Fibroblast of peridontal ligament (primary cell): ENCODE measurements around the gene ARHGEF4.

Experiments used
- DNase-seq: peaks from one replicate; pipeline ENCODE4 v3.0.0-alpha.2; 2010; ENCODE audit errors: extremely low read depth

ARHGEF4 gene

DNA sequence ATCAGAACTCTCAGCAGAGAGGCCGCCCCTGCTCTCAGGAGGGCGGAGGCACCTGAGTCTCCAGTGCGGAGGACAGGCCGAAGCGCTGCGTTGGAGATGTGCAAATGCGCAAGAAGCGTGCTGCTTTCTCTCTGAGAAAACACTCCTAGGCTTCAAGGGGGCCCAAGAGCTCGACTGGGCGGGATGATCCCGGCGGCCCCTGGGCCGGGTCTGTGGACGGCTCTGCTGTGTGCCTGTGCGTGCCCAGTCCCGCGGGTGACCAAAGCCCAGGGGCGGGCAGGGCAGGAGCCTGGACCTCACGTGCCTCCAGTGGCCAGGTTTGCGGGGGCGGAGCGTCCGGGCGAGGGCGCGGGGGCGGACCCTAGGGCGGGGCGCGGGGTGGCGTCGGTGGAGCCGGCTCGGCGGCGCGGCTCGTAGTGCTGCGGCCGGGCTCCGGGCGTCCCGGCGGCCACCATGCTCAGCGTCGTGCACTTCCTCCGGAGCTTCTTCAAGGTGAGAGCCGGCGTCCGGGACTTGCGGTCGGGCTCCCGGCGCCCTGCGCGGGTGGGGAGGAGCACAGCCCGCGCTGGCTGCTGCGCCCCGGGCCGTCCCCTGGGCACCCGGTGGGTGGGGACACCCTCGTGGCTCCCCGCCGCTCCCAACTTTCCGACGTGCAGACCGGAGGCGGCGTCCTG is at the start of gene ARHGEF4:
TSS of gene ARHGEF4 (plus strand) at position 414 of the 674 bp plus-strand sequence. CDS start at position 454, 40 bp downstream.
- DNase-seq, result no peak

- no peak for DNase-seq
Observed at GRCh38 chr2:130787841-130788240, 48.9 kb upstream of the ARHGEF4 start.

- no peak for DNase-seq
Observed at GRCh38 chr2:130790312-130790711, 46.4 kb upstream of the ARHGEF4 start.

DNA sequence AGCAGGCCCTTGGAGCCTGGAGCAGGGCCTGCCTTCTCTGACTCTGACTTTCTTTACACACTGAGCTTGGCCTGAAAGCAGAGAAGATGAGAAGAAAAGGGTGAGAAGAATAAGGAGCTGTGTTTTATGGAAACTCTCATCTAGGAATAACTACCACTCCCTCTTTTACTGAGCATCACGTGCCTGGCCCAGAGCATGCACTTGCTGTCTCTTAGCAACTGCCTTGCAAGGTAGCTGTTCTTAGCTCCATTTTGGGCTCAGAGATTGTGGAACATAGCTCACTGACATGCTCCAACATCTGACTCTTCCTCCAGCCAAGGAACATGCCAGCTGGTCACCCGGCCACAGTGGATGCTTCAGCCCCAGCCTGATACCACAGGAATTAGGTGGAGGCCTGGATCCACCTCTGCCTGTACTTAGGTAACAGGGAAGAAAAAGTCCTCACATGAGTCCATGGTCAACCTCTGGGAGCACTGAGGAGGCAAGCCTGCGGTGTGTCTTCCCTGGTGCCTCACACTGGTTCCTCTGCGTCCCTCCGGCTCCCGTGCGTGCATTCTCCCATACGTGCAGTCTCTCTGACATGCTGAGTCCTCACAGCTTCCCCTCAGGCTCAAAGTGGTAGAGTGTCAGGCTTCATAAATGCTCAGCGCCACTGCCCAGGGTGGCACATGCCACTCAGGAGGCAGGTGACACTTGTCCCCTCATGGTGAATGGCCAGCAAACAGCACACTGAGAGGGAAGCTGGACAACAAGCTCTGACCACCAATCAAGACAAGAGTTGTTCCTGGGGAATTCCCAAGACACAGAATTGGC is 45.7 kb upstream of the ARHGEF4 start:
- no peak for DNase-seq

DNA sequence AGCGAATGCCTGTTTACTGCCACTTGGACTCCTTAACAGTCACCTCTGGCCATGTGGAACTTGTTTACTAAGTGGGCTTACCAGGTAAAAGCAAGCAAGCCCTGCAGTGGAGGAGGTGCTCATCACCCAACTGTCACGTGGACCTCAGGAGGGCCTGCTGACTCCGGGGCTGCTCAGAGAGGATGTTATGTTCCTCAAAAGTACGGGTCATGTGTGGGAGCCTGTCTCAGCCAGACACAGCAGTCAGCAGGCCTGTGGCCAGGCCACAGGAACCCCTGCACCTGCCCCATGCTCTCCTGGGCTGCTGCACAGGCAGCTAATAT is 45.1 kb upstream of the ARHGEF4 start:
- no peak for DNase-seq

- no peak for DNase-seq
Observed at GRCh38 chr2:130795431-130795830, 41.3 kb upstream of the ARHGEF4 start.

GRCh38 chr2:130796290-130796689 is 40.4 kb upstream of the ARHGEF4 start:
- no peak for DNase-seq

- DNase-seq, result peak; percentile 67
Observed at GRCh38 chr2:130797493-130798435, 39.0 kb upstream of the ARHGEF4 start.

DNA sequence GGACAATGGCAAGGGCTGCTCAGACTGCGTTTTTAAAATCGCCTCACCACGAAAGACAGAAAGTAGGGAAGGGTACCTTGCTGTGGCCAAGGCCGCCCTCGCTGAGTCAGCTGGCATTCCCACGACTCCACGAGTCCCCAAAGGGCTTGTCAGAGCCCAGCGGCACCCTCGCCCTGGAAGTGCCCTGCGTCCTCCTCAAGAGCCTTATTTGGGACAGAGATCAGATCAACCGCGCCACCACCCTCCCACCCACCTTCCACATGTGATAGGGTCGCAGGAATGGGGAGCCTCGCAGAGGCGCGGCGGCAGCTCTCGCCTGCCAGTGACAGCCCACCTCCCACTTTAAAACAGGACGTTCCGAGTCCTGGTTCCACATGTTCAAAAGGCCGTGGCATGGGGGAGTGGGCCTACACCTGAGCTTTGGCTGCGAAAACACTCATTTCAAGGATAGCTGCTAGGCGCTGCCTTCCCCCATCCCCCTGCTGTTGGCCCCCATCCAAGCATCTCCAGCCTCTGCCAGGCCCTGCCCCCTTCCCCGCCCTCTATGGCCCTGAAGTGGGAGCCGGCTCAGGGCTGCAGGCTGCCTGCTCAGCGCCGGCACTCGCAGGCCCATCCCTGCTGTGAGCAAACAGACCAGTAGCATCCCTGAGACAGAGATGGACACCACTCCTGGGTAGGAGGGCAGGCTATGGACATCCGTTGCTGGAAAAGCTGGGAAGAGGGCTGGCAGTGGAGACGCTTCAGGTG is 38.1 kb upstream of the ARHGEF4 start:
- DNase-seq, result no peak

DNA sequence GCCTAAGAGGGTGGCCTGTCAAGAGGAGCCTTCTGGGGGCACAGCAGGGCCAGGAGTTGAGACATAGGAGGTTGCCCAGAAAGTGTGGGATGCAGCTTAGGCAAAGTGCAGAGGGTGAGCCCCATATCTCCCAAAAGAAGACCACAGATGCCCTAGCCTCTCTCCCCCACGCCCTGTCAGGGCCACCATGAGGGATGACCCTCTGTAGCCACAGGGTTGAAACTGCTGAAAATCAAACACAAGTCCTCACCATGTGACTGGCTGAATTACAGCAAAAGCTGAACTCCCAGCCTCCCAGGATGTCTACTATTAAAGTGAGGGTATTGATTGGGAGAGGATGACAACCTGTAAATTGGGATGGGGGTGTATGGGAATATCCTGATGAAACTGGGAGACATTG is 37.4 kb upstream of the ARHGEF4 start:
- DNase-seq, result no peak

DNA sequence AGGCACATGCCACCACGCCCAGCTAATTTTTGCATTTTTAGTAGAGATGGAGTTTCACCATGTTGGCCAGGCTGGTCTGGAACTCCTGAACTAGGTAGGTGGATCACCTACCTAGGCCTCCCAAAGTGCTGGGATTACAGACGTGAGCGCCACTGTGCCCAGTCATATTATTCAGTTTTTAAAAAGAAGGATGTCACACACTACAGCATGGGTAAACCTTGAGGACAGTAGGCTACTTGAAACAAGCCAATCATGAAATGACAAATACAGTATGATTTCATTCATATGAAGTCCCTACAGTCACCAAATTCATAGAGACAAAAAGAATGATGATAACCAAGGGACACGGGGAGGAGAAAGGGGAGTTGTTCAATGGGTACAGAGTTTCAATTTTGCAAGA is 31.1 kb upstream of the ARHGEF4 start:
- DNase-seq, result no peak

DNA sequence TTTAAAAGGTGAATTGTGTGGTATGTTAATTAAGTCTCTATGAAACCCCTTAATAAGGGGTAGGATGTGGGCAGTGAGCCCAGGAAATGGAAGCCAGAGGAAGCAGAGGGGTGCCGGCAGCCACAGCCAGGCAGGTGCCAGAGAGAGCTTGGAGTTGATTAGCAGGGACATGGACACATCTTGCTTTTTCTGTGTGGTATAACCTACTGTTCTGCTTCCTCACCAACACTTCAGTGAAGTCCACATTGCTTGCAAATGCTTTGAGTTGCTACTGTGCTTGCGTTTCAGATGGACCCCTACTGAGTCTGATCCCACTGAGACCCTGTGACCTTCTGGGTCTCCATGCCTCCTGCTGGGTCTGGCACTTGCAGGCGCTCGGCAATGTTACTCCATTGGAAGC is 30.3 kb upstream of the ARHGEF4 start:
- DNase-seq, result no peak

GRCh38 chr2:130807659-130808385 is 28.9 kb upstream of the ARHGEF4 start:
- DNase-seq, result no peak

GRCh38 chr2:130808482-130809268 is 28.0 kb upstream of the ARHGEF4 start:
- DNase-seq, result no peak

- DNase-seq, result no peak
Observed at GRCh38 chr2:130810490-130810889, 26.2 kb upstream of the ARHGEF4 start.

DNA sequence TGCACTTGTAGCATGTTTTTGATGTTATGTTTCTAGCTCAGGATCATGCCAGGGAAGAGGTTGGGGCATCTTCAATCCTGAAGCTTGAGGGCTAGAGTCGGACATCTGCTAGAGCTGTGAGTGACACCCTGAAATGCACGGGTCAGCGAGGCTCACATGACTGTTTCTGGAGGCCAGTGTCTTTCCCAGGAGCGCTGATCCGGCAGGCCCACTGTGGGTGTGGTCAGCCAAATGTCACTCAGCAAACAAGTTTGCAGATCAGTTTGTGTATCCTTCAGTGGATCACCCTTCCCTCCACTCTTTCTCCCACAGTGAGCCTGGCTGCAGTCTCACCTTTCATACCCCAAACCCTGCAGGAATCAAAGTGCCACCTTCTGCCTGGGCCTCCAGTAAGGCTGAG is 23.0 kb upstream of the ARHGEF4 start:
- DNase-seq, result no peak

DNA sequence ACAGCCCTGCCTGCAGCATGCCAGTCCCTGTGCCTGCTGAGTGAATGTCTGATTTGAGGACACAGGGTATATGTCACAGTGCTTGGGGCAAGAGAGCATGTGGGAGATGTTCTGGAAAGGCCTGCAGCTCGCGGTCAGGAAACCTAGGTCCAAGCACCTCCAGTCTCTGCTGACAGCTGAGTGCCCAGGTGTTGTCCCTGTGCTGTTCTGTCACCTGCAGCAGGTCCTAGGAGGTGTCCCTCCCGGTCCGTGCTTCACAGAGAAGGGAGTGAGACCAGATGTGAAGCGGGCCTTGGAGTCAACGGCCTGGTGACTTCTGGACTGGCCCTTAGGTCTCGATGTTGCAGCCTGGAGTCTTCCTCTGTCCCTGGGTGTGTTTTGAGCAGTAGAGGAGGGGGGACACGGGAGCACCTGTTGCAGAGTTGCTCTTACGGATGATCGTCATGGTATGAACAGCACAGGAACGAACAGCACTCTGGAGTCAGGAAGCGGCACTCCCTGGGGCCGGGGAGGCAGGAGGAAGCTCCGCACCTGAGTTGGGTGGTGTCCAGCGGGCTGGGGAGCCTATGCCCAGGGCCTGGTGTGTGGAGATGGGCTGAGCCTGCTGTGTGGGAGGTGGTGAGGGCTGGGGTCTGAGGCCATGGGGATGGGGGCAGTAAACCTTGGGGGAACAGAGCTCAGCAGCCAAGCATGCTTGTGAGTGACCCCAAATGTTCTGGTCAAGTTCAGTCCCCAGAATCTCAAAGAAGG is 21.6 kb upstream of the ARHGEF4 start:
- DNase-seq, result no peak

- DNase-seq, result no peak
Observed at GRCh38 chr2:130818809-130819208, 17.9 kb upstream of the ARHGEF4 start.

- no peak for DNase-seq
Observed at GRCh38 chr2:130819226-130819607, 17.5 kb upstream of the ARHGEF4 start.
